ENCODE data around the gene ANOS1. TPM values are rescaled to one million over a fixed set of nuclear protein-coding genes. Genes with fewer than 3 reads are reported as not detected.
A peak's percentile ranks its signal among the peaks of the same experiment; 100 is the strongest.

ANOS1 gene
- total RNA-seq, 4 donors from 2014 or later = 5.0 to 27.8 (median 13.0) TPM

DNA sequence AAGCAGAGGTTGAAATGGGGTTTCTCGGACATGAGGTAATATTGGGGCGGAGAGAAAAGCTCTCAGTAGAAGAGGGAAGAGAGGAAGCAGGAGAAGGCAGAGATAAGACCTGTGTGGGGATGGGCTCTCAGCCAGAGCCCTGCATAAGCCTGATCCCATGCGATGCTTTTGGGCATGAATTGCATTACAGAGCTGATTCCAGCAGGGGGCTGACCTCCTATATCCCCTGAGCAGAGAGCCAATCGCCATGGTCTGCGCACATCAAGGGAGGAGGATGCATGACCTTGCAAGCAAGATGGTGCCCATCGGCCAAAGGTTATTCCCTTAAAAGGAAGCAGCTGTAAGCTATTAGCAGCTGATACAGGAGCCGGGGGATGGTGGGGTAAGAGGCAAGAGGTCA, 7.6 kb downstream of the ANOS1 start:
- DNase-seq (no peak), ATAC-seq (no peak)
- no peak for TF ChIP-seq POLR2A (IDR thresholded peaks at IDR 0.05)
- TF ChIP-seq, protein P1, sequence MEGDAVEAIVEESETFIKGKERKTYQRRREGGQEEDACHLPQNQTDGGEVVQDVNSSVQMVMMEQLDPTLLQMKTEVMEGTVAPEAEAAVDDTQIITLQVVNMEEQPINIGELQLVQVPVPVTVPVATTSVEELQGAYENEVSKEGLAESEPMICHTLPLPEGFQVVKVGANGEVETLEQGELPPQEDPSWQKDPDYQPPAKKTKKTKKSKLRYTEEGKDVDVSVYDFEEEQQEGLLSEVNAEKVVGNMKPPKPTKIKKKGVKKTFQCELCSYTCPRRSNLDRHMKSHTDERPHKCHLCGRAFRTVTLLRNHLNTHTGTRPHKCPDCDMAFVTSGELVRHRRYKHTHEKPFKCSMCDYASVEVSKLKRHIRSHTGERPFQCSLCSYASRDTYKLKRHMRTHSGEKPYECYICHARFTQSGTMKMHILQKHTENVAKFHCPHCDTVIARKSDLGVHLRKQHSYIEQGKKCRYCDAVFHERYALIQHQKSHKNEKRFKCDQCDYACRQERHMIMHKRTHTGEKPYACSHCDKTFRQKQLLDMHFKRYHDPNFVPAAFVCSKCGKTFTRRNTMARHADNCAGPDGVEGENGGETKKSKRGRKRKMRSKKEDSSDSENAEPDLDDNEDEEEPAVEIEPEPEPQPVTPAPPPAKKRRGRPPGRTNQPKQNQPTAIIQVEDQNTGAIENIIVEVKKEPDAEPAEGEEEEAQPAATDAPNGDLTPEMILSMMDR (IDR thresholded peaks at IDR 0.05 in 4 of 5, conservative IDR thresholded peaks at IDR 0.05 in 1 of 5) = no peak
- H3K9me3 ChIP-seq = no peaks in the 10 kb centered on the region
- intact Hi-C loops (cut with DNase I; ENCODE audit: low total_unique reads) = no loop called here
- H3K36me3 ChIP-seq = no peaks in the 10 kb centered on the region
- H3K4me1 ChIP-seq = no peaks in the 10 kb centered on the region
- in situ Hi-C loops (cut with MboI; ENCODE audit: low sequenced_read_pairs in 4 of 4) = no loop called here
- H3K4me3 ChIP-seq = no peak overlapping the region
- H3K27ac ChIP-seq = no peak overlapping the region
- no peaks in the 10 kb centered on the region for H3K27me3 ChIP-seq

GRCh38 chrX:8721536-8721935, 10.4 kb downstream of the ANOS1 start:
- H3K4me3 ChIP-seq = no peak overlapping the region
- no peaks in the 10 kb centered on the region for H3K4me1 ChIP-seq
- H3K36me3 ChIP-seq = no peaks in the 10 kb centered on the region
- H3K27ac ChIP-seq = no peak overlapping the region
- H3K9me3 ChIP-seq = no peaks in the 10 kb centered on the region
- intact Hi-C loops (cut with DNase I; ENCODE audit: low total_unique reads) (no loop called here), in situ Hi-C loops (cut with MboI; ENCODE audit: low sequenced_read_pairs in 4 of 4) (no loop called here)
- DNase-seq = no peak
- no peaks in the 10 kb centered on the region for H3K27me3 ChIP-seq
- no peak for ATAC-seq
- no peak for TF ChIP-seq POLR2A (IDR thresholded peaks at IDR 0.05)
- TF ChIP-seq, protein P1 (IDR thresholded peaks at IDR 0.05 in 4 of 5, conservative IDR thresholded peaks at IDR 0.05 in 1 of 5) = no peak

DNA sequence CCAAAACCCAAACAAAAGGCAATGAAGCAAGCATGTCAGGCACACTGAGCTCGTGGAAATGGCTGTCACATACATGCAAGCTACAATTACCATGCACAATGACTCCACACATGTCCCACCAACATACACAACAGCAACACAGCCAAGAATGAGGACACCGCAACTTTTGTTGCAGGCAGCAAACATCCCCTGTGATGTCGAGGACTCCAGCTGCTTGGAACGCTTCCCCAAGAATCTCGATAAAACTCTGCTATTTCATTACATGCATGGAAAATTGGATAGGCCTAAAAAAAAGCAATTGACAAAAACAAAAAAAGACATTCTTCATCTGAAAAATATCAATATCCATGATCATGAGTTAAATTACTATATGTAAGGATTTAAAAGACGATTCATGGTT, 11.8 kb downstream of the ANOS1 start:
- intact Hi-C loops (cut with DNase I; ENCODE audit: low total_unique reads) = no loop called here
- Histone ChIP-seq H3K4me1 (no peaks in the 10 kb centered on the region), H3K4me3 (no peak overlapping the region), H3K9me3 (no peaks in the 10 kb centered on the region), H3K27me3 (no peaks in the 10 kb centered on the region), H3K36me3 (no peaks in the 10 kb centered on the region), H3K27ac (no peak overlapping the region)
- in situ Hi-C loops (cut with MboI; ENCODE audit: low sequenced_read_pairs in 4 of 4) = no loop called here
- ATAC-seq (no peak), DNase-seq (no peak)
- TF ChIP-seq, protein P1 (IDR thresholded peaks at IDR 0.05 in 4 of 5, conservative IDR thresholded peaks at IDR 0.05 in 1 of 5) = no peak
- TF ChIP-seq POLR2A (IDR thresholded peaks at IDR 0.05) = no peak

DNA sequence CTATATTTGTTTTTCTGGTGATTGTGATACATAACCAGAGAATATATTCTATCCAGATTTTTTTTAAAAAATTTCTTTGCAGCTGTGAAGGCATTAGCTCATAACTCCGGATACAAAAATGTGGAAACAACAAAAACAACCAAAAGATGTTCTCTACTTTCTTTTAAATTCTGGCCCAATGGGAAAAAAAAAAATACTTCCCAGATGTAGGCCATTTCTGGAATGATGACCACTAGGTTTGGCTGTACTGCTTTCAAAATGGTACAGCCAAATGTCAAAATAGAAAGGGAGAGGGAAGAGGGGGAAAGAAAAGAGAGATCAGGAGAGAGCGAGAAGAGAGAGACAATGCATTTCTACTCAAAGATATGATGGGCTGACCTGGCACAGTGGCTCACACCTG, 14.6 kb downstream of the ANOS1 start:
- Histone ChIP-seq H3K36me3 (no peaks in the 10 kb centered on the region), H3K4me3 (no peak overlapping the region), H3K27ac (peak overlapping the region in 1 of 4 donors; percentile 24), H3K27me3 (no peaks in the 10 kb centered on the region), H3K9me3 (no peaks in the 10 kb centered on the region), H3K4me1 (peaks cover 4 to 5% of the 10 kb centered on the region in 2 donors)
- in situ Hi-C loops (cut with MboI; ENCODE audit: low sequenced_read_pairs in 4 of 4) (no loop called here), intact Hi-C loops (cut with DNase I; ENCODE audit: low total_unique reads) (no loop called here)
- ATAC-seq (no peak), DNase-seq (no peak)
- TF ChIP-seq, protein P1 (IDR thresholded peaks at IDR 0.05 in 4 of 5, conservative IDR thresholded peaks at IDR 0.05 in 1 of 5) = no peak
- no peak for TF ChIP-seq POLR2A (IDR thresholded peaks at IDR 0.05)

DNA sequence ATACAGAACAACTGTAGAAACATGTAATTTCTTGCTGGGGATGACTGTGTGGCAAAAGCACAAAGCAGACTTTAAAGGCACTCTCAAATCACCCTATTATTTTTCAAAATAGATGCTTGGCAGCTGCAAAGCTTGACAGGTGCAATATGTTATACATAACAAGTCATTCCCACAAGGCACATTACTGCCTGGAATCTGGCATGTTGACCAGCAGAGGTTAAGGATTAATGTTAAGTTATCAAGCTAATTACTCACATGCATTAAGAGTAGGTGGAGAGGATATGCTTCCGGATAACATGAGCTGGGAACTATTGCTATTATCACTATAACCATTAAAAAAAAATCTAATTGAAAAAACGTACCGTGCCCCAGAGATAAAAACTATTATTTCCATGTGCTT, 17.8 kb downstream of the ANOS1 start:
- no peak for ATAC-seq
- H3K9me3 ChIP-seq = no peaks in the 10 kb centered on the region
- H3K4me3 ChIP-seq = no peak overlapping the region
- H3K4me1 ChIP-seq = peaks cover 4 to 5% of the 10 kb centered on the region in 2 donors
- no peaks in the 10 kb centered on the region for H3K36me3 ChIP-seq
- in situ Hi-C loops (cut with MboI; ENCODE audit: low sequenced_read_pairs in 4 of 4) (no loop called here), intact Hi-C loops (cut with DNase I; ENCODE audit: low total_unique reads) (no loop called here)
- H3K27ac ChIP-seq = no peak overlapping the region
- TF ChIP-seq POLR2A (IDR thresholded peaks at IDR 0.05) = no peak
- TF ChIP-seq, protein P1 (IDR thresholded peaks at IDR 0.05 in 4 of 5, conservative IDR thresholded peaks at IDR 0.05 in 1 of 5) = no peak
- DNase-seq = no peak
- H3K27me3 ChIP-seq = no peaks in the 10 kb centered on the region
